Limb (tissue), 2 donors: ENCODE data around the gene CHMP4A.

Source experiments
- DNase-seq, 2 donors: peaks; one replicate each; pipeline ENCODE4 v3.0.0-alpha.2; 2016; ENCODE audit errors: extremely low spot score in 2 of 2

Gene CHMP4A

DNA sequence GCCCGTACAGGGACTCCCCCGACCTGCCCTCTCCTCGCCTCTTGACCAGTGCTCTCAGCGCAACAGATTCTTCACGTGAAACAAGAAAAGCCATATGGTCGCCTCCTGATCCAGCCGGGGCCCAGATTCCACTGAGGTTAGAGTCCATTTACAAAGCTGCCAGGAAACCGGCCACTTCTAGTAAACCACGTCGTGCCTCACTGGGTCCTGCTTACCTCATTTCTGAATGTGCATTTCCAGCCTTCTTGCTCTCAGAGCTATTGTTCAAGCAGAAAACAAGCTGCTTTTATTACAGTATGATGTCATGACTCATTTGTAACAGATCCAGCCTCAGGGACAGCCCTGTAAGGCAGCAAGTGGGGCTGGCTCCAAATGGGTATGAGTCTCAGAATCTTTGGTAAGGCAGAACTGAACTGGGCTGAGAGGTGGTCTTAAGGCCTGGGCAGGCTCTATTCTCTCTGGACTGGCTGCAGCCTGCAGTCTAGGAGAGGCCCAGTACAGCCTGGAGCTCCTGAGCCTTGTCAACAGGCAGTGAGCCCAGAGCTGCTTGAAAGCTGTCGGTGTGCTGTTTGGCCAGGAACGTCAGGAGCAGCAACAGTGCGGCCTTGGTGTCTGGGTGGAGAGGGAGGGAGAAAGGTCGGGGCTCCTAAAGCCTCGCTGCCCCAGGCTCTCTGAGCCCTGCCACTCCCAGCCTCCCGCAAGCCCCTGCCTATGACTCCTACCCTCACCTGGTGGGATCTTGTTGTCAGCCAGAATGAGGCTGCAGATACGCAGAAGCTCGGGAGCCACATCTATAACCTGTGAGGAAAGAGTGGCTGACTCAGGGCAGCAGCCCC, 33.1 kb downstream of the CHMP4A start:
- no peak for DNase-seq

- DNase-seq, result no peak
Observed at GRCh38 chr14:24179294-24179960, 33.9 kb downstream of the CHMP4A start.

- no peak for DNase-seq
Observed at GRCh38 chr14:24178399-24179178, 34.7 kb downstream of the CHMP4A start.

- DNase-seq, result no peak
Observed at GRCh38 chr14:24177891-24178290, 35.4 kb downstream of the CHMP4A start.

- DNase-seq, result no peak
Observed at GRCh38 chr14:24177041-24177825, 36.1 kb downstream of the CHMP4A start.

GRCh38 chr14:24176599-24176998, 36.7 kb downstream of the CHMP4A start:
- no peak for DNase-seq

GRCh38 chr14:24172871-24173281, 40.4 kb downstream of the CHMP4A start:
- DNase-seq, result no peak

GRCh38 chr14:24172261-24172860, 40.9 kb downstream of the CHMP4A start:
- peak in 1 of 2 donors; percentile 58 for DNase-seq

GRCh38 chr14:24171422-24172260, 41.6 kb downstream of the CHMP4A start, which contains the start of gene REC8:
Gene REC8, plus strand, starts transcription at chr14:24172080. Its CDS starts 473 bp downstream, at chr14:24172553.
- DNase-seq, result peak; percentile 90 to 94

DNA sequence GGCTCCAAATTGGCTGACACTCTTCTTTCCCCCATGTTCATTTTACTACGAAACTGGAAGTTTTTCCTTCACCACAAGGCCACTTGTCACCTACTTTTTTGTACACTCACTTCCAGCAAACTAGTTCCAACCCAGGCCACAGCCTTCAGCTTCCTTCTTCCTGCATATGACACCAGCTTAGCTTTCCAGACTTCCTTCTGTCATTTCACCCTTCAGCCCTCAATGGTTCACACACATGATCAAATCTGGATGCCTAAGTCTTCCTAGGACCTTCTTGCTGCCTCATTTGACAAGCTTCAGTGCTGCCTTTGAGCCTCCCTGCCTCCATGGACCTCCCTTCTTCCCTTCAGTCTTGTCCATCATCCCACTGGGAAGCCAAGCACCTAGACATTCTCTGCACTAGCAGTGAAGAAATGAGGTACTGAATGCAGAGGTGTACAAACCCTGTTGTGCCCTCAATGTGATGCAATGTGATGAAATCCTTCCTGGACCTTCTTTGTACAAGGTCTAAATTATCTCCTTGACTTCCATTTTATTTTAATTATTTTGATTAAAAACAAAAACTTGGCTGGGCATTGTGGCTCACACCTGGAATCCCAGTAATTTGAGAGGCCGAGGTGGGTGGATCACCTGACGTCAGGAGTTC, 45.7 kb downstream of the CHMP4A start:
- DNase-seq, result no peak

GRCh38 chr14:24165785-24166184, 47.5 kb downstream of the CHMP4A start:
- DNase-seq, result no peak

- DNase-seq, result no peak
Observed at GRCh38 chr14:24164518-24164991, 48.7 kb downstream of the CHMP4A start.

- DNase-seq, result no peak
Observed at GRCh38 chr14:24162093-24162492, 51.2 kb downstream of the CHMP4A start.

DNA sequence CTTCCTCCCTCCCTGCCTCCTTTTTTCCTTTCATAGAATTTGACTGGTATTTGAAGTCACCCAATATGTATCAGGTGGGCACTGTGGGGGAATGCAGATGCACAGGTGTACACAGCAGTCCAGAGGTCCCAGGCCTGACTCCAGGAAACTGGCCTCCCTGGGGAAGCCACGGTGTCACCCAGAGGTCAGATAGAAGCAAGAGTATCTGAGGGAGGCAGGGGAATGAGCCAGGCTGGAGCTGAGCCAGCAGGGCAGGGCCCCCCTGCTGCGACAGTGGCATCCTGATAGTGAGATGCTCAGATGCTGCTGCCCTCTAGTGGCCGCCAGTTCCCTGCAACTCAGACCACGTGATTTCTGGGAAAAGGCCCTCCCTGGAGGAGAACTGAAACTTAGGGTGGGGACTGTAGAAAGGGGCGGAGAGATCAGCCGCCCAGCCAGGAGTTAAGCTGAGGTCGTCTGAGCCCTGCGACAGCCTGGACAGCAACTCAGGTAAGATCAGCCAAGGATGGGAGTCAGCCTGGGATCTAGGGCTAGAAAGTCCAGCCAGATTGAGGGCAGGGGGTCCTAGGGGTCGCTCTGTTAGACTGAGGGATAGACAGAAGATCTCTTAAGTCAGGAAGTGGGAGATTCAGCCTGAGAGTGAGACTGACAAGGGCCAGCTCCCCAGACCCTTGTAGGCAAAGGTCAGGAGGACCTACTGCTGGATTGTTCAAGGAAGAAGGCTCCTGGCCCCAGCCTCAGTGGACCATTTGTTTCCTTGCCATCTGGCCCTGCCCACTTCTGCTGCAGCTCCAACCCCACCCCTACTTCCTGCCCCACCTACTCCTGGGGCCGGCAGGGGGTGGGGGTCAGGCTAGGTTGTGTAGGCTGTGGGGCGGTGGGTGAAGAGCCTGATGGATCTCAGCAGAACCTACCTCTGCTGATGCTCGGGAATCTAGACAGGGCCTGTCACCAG, 52.2 kb downstream of the CHMP4A start, which contains the start of gene IRF9:
Gene IRF9, plus strand, starts transcription at position 416 of the 955 bp plus-strand sequence. CDS start 880 bp downstream, outside the sequence.
- peak; percentile 92 to 97 for DNase-seq

DNA sequence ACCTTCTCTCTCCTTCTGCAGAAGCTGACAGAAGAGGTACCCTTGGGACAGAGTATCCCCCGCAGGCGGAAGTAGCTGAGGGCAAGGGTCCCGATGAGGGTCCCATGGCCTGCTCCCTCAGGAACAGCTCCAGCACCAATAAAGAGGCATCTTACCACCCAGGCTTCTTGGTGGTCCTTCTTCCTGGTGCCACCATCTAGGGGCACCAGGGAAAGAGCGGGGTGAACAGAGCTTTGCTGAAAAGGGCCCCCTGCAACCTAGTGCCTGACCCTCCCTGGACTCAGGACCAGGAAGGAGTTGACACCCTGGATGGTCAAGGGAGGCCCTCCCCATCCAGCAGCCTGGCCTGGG, 52.8 kb downstream of the CHMP4A start:
- DNase-seq, result no peak

DNA sequence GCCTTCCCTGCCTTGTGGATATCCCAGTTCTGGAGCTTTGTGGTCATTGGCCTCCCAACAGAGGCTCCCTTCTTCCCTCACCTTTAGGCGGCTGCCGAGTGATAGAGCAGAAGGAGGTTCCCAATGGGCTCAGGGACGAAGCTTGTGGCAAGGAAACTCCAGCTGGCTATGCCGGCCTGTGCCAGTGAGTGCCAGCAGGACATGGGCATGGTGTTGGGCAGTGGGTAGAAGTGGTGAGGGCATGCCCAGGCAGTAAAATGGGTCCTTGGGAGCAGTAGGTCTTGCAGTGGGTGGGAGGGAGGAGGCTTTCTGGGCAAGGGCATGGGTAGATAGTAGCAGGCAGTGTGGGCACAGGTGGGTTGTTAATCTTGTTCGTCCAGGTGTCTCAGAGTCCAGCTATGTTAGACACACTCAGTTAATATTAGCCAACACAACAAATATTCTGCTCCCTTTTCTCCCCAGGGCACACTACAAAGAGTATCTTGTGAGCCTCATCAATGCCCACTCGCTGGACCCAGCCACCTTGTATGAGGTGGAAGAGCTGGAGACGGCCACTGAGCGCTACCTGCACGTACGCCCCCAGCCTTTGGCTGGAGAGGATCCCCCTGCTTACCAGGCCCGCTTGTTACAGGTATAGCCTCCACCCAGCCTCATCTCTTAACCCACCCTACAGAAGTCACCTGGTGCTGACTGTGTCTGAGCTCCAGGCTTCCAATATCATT, 53.4 kb downstream of the CHMP4A start:
- no peak for DNase-seq
